Neuron (in vitro differentiated cells): ENCODE results near the gene STYXL1.

Experiments used
- H2AFZ ChIP-seq: one replicate; pipeline ENCODE4 v1.6.1; 2013; ENCODE audit warnings: low read depth, mild to moderate bottlenecking, inconsistent platforms, low read length, moderate library complexity
- H3K27me3 ChIP-seq: one replicate; pipeline ENCODE4 v1.6.1; 2013; ENCODE audit warnings: low read length; ENCODE audit not compliant: insufficient read depth
- H3K36me3 ChIP-seq: one replicate; pipeline ENCODE4 v1.6.1; 2013; ENCODE audit warnings: low read length; ENCODE audit not compliant: insufficient read depth
- H3K4me1 ChIP-seq: one replicate; pipeline ENCODE4 v1.6.1; 2013; ENCODE audit warnings: low read length; ENCODE audit not compliant: insufficient read depth
- H3K4me3 ChIP-seq: 2 replicates; pipeline ENCODE4 v1.5.1; 2013; ENCODE audit warnings: mild to moderate bottlenecking, low read length, moderate library complexity
- H3K9me3 ChIP-seq: one replicate; pipeline ENCODE4 v1.6.1; 2013; ENCODE audit warnings: low read length

STYXL1 gene

DNA sequence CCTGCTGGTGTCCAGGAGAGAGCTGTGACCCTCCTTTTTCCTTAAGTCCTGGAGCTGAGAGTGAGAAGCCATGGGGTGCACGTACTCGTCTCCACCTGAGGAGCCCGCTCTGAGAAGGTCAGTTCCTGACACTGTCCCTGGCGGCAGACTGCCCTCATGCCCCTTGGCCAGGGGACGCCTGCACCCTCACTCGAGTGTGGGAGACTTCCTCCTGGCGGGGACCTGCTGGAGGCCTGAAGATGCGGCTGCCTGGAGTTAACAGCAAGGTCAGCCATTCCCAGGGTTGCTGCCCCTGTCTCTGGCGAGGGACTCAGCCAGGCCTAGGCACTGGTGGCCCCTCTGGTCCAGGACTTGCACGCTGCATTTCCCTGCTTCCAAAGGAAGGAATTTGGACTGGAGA lies 79.8 kb downstream of the STYXL1 start:
- H3K4me1 ChIP-seq = peaks cover 52% of the 10 kb centered on the region
- no peaks in the 10 kb centered on the region for H3K9me3 ChIP-seq
- no peaks in the 10 kb centered on the region for H3K27me3 ChIP-seq
- H3K36me3 ChIP-seq = no peaks in the 10 kb centered on the region
- H2AFZ ChIP-seq = no peak overlapping the region
- no peak overlapping the region for H3K4me3 ChIP-seq

GRCh38 chr7:75967487-75967997 lies 80.3 kb downstream of the STYXL1 start:
- Histone ChIP-seq H3K27me3 (no peaks in the 10 kb centered on the region), H3K36me3 (no peaks in the 10 kb centered on the region), H3K4me3 (no peak overlapping the region), H3K9me3 (no peaks in the 10 kb centered on the region), H2AFZ (no peak overlapping the region), H3K4me1 (peaks cover 57% of the 10 kb centered on the region)

- no peaks in the 10 kb centered on the region for H3K9me3 ChIP-seq
- H3K36me3 ChIP-seq = no peaks in the 10 kb centered on the region
- H2AFZ ChIP-seq = no peak overlapping the region
- no peaks in the 10 kb centered on the region for H3K27me3 ChIP-seq
- no peak overlapping the region for H3K4me3 ChIP-seq
- H3K4me1 ChIP-seq = peaks cover 61% of the 10 kb centered on the region
Measured at GRCh38 chr7:75967055-75967454, 80.7 kb downstream of the STYXL1 start.

GRCh38 chr7:75966190-75966961 lies 81.4 kb downstream of the STYXL1 start:
- Histone ChIP-seq H3K27me3 (no peaks in the 10 kb centered on the region), H3K9me3 (no peaks in the 10 kb centered on the region), H3K4me1 (peaks cover 59% of the 10 kb centered on the region), H3K4me3 (no peak overlapping the region), H3K36me3 (no peaks in the 10 kb centered on the region), H2AFZ (no peak overlapping the region)

DNA sequence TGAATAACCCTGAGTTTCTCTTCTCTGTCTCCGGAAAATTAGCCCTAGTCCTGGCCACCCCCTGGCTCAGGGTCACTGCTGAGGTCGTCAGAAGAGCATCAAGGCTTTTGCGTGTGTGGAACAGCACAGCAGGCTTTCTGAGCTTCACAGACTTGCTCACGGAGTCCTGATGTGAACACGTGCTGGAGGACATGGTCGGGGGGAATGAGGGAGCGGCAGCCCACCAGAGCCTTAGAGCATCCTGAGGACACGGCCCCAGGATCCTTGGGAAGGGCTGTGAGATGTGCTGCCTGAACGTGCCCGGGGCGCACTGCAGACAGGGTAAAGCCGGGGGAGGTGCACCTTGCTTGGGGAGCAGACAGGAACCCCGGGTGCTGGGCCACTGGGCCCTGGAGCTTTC lies 82.2 kb downstream of the STYXL1 start:
- no peaks in the 10 kb centered on the region for H3K27me3 ChIP-seq
- no peak overlapping the region for H2AFZ ChIP-seq
- no peaks in the 10 kb centered on the region for H3K36me3 ChIP-seq
- no peak overlapping the region for H3K4me3 ChIP-seq
- H3K4me1 ChIP-seq = peaks cover 59% of the 10 kb centered on the region
- no peaks in the 10 kb centered on the region for H3K9me3 ChIP-seq

DNA sequence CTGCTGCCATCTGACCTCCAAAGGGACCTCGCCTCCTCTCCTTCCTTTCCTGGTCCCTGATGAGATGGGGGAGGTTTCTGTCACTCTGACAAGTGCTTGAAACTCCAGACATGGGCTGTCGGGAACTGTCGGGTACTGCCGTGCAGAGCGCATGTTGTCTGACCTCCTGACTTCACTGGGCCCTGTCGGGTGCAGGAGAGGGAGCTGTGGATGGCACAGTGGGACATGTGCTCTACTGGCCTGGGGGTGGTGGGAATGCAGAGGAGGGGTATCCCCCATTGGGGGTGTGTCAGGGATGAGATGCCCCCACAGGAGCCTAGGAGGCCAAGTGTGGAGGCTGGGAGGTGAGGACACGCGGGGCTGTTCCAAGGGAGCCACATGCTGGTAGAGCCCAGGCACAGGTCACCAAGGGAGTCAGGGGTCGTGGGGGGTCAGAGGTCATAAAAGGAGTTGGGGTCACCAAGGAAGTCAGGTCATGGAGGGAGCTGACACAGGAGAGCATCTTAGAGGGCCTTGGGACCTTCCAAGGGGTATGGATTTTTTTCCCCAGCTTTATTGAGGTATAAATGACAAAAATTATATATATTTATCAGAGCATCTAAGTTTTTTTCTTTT lies 84.3 kb downstream of the STYXL1 start:
- Histone ChIP-seq H3K4me3 (no peak overlapping the region), H3K36me3 (no peaks in the 10 kb centered on the region), H3K4me1 (peaks cover 57% of the 10 kb centered on the region)

GRCh38 chr7:75962607-75963380 lies 85.0 kb downstream of the STYXL1 start:
- Histone ChIP-seq H3K4me3 (no peak overlapping the region), H3K36me3 (no peaks in the 10 kb centered on the region), H3K27me3 (no peaks in the 10 kb centered on the region), H3K9me3 (no peaks in the 10 kb centered on the region), H3K4me1 (peaks cover 50% of the 10 kb centered on the region), H2AFZ (no peak overlapping the region)

More for the DNA sequence above, 84.3 kb downstream of the STYXL1 start:
- Histone ChIP-seq H3K9me3 (no peaks in the 10 kb centered on the region), H3K27me3 (no peaks in the 10 kb centered on the region), H2AFZ (no peak overlapping the region)

- Histone ChIP-seq H2AFZ (no peak overlapping the region), H3K4me3 (no peak overlapping the region), H3K9me3 (no peaks in the 10 kb centered on the region), H3K36me3 (peaks cover 3% of the 10 kb centered on the region), H3K4me1 (peaks cover 35% of the 10 kb centered on the region), H3K27me3 (no peaks in the 10 kb centered on the region)
Measured at GRCh38 chr7:75961218-75961617, 86.6 kb downstream of the STYXL1 start.

DNA sequence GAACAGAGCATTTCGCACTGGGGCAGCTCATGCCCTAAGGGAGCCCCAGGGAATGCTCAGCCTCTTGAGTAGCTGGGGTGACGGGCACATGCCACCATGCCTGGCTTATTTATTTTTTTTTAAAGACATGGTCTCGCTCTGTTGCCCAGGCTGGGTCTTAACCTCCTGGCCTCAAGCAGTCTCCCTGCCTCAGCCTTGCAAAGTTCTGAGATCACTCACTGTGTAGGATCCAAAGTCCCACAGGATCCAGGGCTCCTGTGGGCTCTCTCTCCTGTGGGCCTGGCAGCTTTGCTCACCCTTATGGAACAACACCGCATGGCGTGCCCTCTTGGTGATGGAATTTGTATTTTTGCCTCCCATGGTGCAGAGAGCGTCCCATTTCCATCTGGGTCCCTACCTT lies 87.4 kb downstream of the STYXL1 start:
- Histone ChIP-seq H3K27me3 (no peaks in the 10 kb centered on the region), H3K4me3 (no peak overlapping the region), H2AFZ (no peak overlapping the region), H3K4me1 (peaks cover 26% of the 10 kb centered on the region), H3K9me3 (no peaks in the 10 kb centered on the region), H3K36me3 (peaks cover 9% of the 10 kb centered on the region)

DNA sequence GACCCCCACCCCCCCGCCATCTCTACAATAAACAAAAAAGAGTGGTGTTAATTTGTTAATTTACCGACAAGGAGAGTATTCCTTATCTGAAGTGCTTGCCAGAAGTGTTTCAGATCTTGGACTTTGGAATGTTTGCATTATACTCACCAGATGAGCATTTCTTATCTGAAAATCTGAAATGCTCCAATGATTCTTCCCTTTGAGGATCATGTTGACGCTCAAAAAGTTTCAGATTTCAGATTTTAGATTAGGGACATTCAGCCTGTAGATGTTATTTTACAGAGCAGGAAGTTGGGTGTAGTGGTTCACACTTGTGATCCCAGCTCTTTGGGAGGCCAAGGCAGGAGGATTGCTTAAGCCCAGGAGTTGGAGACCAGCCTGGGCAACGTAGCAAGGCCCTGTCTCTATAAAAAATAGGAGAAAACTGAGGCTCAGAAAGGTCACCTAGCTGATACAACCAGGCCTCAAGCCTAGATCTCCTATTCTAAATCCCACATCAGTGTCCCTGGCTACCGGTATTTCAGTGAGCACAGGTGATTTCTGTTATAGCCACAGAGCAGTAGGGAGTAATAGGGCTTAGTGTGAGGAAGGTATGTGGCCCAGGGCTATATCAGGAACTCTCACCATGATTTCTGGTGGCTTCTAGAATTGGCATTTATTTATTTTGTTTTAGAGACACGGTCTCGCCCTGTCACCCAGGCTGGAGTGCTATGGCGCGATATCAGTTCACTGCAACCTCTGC lies 88.8 kb downstream of the STYXL1 start:
- Histone ChIP-seq H2AFZ (no peak overlapping the region), H3K4me1 (peaks cover 18% of the 10 kb centered on the region), H3K9me3 (no peaks in the 10 kb centered on the region), H3K27me3 (no peaks in the 10 kb centered on the region), H3K36me3 (peaks cover 19% of the 10 kb centered on the region), H3K4me3 (no peak overlapping the region)

DNA sequence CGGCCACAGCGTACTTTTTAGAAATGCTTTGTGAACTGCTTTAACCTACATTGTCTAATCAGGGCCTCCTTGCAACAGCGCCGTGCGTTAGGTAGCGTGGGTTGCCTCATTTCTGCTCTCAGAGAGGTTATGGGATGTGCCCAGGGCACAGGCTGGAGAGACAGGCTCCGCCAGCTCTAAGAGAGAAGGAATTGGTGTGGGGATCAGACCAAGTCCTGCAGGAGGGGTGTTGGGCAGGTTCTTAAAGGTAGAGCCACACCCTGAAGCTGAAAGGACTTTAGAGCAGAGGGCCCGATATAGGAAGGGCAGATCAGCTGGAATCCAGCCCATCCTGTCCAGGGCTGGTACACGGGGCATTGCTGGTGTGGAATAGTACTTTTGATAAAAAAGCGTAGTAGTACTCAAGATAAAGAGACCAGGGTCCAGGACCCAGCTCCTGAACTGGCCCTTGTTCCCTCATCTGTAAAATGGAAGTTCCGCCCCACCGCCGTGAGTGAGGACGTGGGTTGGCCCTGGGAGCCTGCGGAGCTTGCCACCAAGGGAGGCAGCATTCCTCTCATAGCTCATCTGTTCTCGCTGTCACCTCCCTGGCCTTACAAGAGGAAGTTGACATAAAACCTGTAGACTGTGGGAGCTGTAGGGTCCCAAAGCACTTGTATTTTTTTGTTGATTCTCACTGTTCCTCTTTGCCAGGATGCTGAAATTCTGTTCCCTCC lies 90.6 kb downstream of the STYXL1 start:
- Histone ChIP-seq H3K36me3 (peaks cover 21% of the 10 kb centered on the region), H3K27me3 (no peaks in the 10 kb centered on the region), H3K4me3 (no peak overlapping the region), H3K9me3 (peaks cover 2% of the 10 kb centered on the region), H3K4me1 (peaks cover 2% of the 10 kb centered on the region), H2AFZ (no peak overlapping the region)

- H3K4me1 ChIP-seq = no peaks in the 10 kb centered on the region
- H3K27me3 ChIP-seq = no peaks in the 10 kb centered on the region
- H3K9me3 ChIP-seq = peaks cover 2% of the 10 kb centered on the region
- no peak overlapping the region for H2AFZ ChIP-seq
- H3K36me3 ChIP-seq = peaks cover 21% of the 10 kb centered on the region
- H3K4me3 ChIP-seq = no peak overlapping the region
Measured at GRCh38 chr7:75955331-75955955, 92.4 kb downstream of the STYXL1 start.
